Astrocyte (in vitro differentiated cells and primary cell): ENCODE results near the gene PEX19. TPM values are rescaled to one million over a fixed set of nuclear protein-coding genes. Genes with fewer than 3 reads are reported as not detected.

ENCODE experiments used
- DNase-seq: peaks from one replicate; pipeline ENCODE4 v3.0.0-alpha.2; 2010; ENCODE audit warnings: low read depth
- FAIRE-seq: peaks from 2 replicates; lab custom pipeline; 2011; peaks lifted over from hg19 to GRCh38; lab: Jason Lieb, UNC
- H2AFZ ChIP-seq: 2 replicates; pipeline ENCODE4 v1.6.0; 2012; ENCODE audit warnings: low read depth, low read length, inconsistent platforms
- H3K27ac ChIP-seq: 2 replicates; pipeline ENCODE4 v1.5.1; 2011; ENCODE audit warnings: low read depth, low read length, inconsistent platforms
- H3K27me3 ChIP-seq: 2 replicates; pipeline ENCODE4 v1.6.0; 2011; ENCODE audit warnings: low read length, inconsistent platforms; ENCODE audit not compliant: insufficient read depth
- H3K36me3 ChIP-seq: 2 replicates; pipeline ENCODE4 v1.5.1; 2011; ENCODE audit warnings: low read length, inconsistent platforms; ENCODE audit not compliant: insufficient read depth
- H3K4me1 ChIP-seq: 2 replicates; pipeline ENCODE4 v1.5.1; 2011; ENCODE audit warnings: low read length, inconsistent platforms; ENCODE audit not compliant: insufficient read depth
- H3K4me2 ChIP-seq: 2 replicates; pipeline ENCODE4 v1.6.0; 2012; ENCODE audit warnings: low read length, inconsistent platforms
- H3K4me3 ChIP-seq: 2 replicates; pipeline ENCODE4 v1.5.1; 2011; ENCODE audit warnings: low read depth, mild to moderate bottlenecking, low read length, inconsistent platforms; ENCODE audit not compliant: insufficient read depth
- H3K79me2 ChIP-seq: 2 replicates; pipeline ENCODE4 v1.6.0; 2012; ENCODE audit warnings: mild to moderate bottlenecking, low read length, inconsistent platforms; ENCODE audit not compliant: insufficient read depth
- H3K9ac ChIP-seq: 2 replicates; pipeline ENCODE4 v1.6.0; 2012; ENCODE audit warnings: mild to moderate bottlenecking, low read length, inconsistent platforms
- H3K9me3 ChIP-seq: 2 replicates; pipeline ENCODE4 v1.5.1; 2012; ENCODE audit warnings: low read depth, mild to moderate bottlenecking, low read length, inconsistent platforms; ENCODE audit not compliant: insufficient read depth
- H4K20me1 ChIP-seq: 2 replicates; pipeline ENCODE4 v1.6.0; 2012; ENCODE audit warnings: low read length, inconsistent platforms; ENCODE audit not compliant: insufficient read depth
- H3K27ac Mint-ChIP-seq: one replicate; pipeline ENCODE4 v1.8.0; 2021; ENCODE audit warnings: mild to moderate bottlenecking, mixed read lengths; ENCODE audit not compliant: unreplicated experiment
- H3K27me3 Mint-ChIP-seq: one replicate; pipeline ENCODE4 v1.8.0; 2021; ENCODE audit warnings: low read depth, mixed read lengths; ENCODE audit not compliant: unreplicated experiment
- H3K36me3 Mint-ChIP-seq: one replicate; pipeline ENCODE4 v1.8.0; 2021; ENCODE audit warnings: low read depth, mixed read lengths; ENCODE audit not compliant: unreplicated experiment
- H3K4me1 Mint-ChIP-seq: one replicate; pipeline ENCODE4 v1.8.0; 2021; ENCODE audit warnings: low read depth, mixed read lengths; ENCODE audit not compliant: unreplicated experiment
- H3K4me3 Mint-ChIP-seq: one replicate; pipeline ENCODE4 v1.8.0; 2021; ENCODE audit warnings: mild to moderate bottlenecking, moderate library complexity, mixed read lengths; ENCODE audit not compliant: unreplicated experiment
- H3K9me3 Mint-ChIP-seq: one replicate; pipeline ENCODE4 v1.8.0; 2021; ENCODE audit warnings: mild to moderate bottlenecking, mixed read lengths; ENCODE audit not compliant: unreplicated experiment
- CTCF ChIP-seq: IDR thresholded peaks from 2 replicates; pipeline ENCODE4 v1.5.1; 2011; ENCODE audit warnings: low read depth, mild to moderate bottlenecking, inconsistent platforms, low read length, moderate library complexity; ENCODE audit not compliant: insufficient read depth
- EZH2 ChIP-seq: IDR thresholded peaks from 2 replicates; pipeline ENCODE4 v1.6.1; 2012; ENCODE audit warnings: mild to moderate bottlenecking, low read length, inconsistent platforms; ENCODE audit not compliant: insufficient read depth
- total RNA-seq: library from RNA; stranded (reverse); gene quantifications from 2 replicates; pipeline ENCODE4 v1.2.1, GENCODE V29; 2021

PEX19 gene
- total RNA-seq, 1 donor from 2014 or later: 64.2 TPM

- Histone ChIP-seq H3K79me2 (peaks cover 83% of the 10 kb centered on the region), H3K27me3 (no peaks in the 10 kb centered on the region), H3K36me3 (peaks cover 80% of the 10 kb centered on the region), H3K9me3 (no peaks in the 10 kb centered on the region), H3K27ac (no peak overlapping the region), H4K20me1 (peaks cover 86% of the 10 kb centered on the region), H3K4me3 (no peak overlapping the region), H3K9ac (no peak overlapping the region), H3K4me2 (no peak overlapping the region), H3K4me1 (no peaks in the 10 kb centered on the region), H2AFZ (no peak overlapping the region)
- Mint-ChIP-seq H3K9me3 (no peaks in the 10 kb centered on the region), H3K27me3 (no peaks in the 10 kb centered on the region), H3K4me1 (no peaks in the 10 kb centered on the region), H3K36me3 (peaks cover 16% of the 10 kb centered on the region), H3K4me3 (no peak overlapping the region), H3K27ac (no peak overlapping the region)
- no peak for TF ChIP-seq EZH2
- no peak for TF ChIP-seq CTCF
- DNase-seq (no peak), FAIRE-seq (no peak)
Measured at GRCh38 chr1:160328184-160328583, 43.3 kb upstream of the PEX19 start.

GRCh38 chr1:160326418-160326817 lies 41.5 kb upstream of the PEX19 start:
- no peak overlapping the region for H3K27ac Mint-ChIP-seq
- no peaks in the 10 kb centered on the region for H3K27me3 Mint-ChIP-seq
- H3K36me3 ChIP-seq: peaks cover 80% of the 10 kb centered on the region
- TF ChIP-seq CTCF (no peak), EZH2 (no peak)
- H3K9me3 ChIP-seq: no peaks in the 10 kb centered on the region
- H2AFZ ChIP-seq: no peak overlapping the region
- H3K4me1 Mint-ChIP-seq: no peaks in the 10 kb centered on the region
- no peak overlapping the region for H3K4me3 ChIP-seq
- H3K27me3 ChIP-seq: no peaks in the 10 kb centered on the region
- H3K9me3 Mint-ChIP-seq: no peaks in the 10 kb centered on the region
- no peak overlapping the region for H3K4me2 ChIP-seq
- peaks cover 89% of the 10 kb centered on the region for H4K20me1 ChIP-seq
- DNase-seq (no peak), FAIRE-seq (no peak)
- H3K79me2 ChIP-seq: peaks cover 90% of the 10 kb centered on the region
- no peak overlapping the region for H3K9ac ChIP-seq
- H3K4me1 ChIP-seq: no peaks in the 10 kb centered on the region
- H3K4me3 Mint-ChIP-seq: no peak overlapping the region
- no peak overlapping the region for H3K27ac ChIP-seq
- H3K36me3 Mint-ChIP-seq: peaks cover 12% of the 10 kb centered on the region

GRCh38 chr1:160325252-160325651 lies 40.3 kb upstream of the PEX19 start:
- DNase-seq (no peak), FAIRE-seq (no peak)
- Mint-ChIP-seq H3K36me3 (peaks cover 12% of the 10 kb centered on the region), H3K4me1 (no peaks in the 10 kb centered on the region), H3K4me3 (no peak overlapping the region), H3K9me3 (no peaks in the 10 kb centered on the region), H3K27me3 (no peaks in the 10 kb centered on the region), H3K27ac (no peak overlapping the region)
- Histone ChIP-seq H3K27ac (no peak overlapping the region), H3K4me3 (no peak overlapping the region), H3K9me3 (no peaks in the 10 kb centered on the region), H4K20me1 (peaks cover 90% of the 10 kb centered on the region), H3K9ac (no peak overlapping the region), H3K4me1 (no peaks in the 10 kb centered on the region), H3K4me2 (no peak overlapping the region), H3K27me3 (no peaks in the 10 kb centered on the region), H3K79me2 (peaks cover 91% of the 10 kb centered on the region), H2AFZ (no peak overlapping the region), H3K36me3 (peaks cover 69% of the 10 kb centered on the region)
- TF ChIP-seq EZH2 (no peak), CTCF (no peak)
